Naive thymus-derived CD4-positive, alpha-beta T cell (primary cell): ENCODE data around the gene PTPRS. TPM values are rescaled to one million over a fixed set of nuclear protein-coding genes. Genes with fewer than 3 reads are reported as not detected.
A peak's percentile ranks its signal among the peaks of the same experiment; 100 is the strongest.

Experiments
- ATAC-seq: fragments of 150-1000 bp; cut with Tn5 transposase; 2 replicates; pipeline ENCODE4 v1.10.0; 2021; ENCODE audit warnings: mild to moderate bottlenecking, moderate library complexity
- CTCF ChIA-PET: fragments of 350-600 bp; sonication (Branson Sonifier 250); formaldehyde crosslinking; loops from one replicate; lab custom pipeline; 2021; ENCODE audit warnings: antibody characterized with exemption; lab: Charles Lee
- POLR2A ChIA-PET: fragments of 350-600 bp; sonication (Branson Sonifier 250); formaldehyde crosslinking; loops from one replicate; lab custom pipeline; 2021; ENCODE audit warnings: antibody characterized with exemption, inconsistent platforms; lab: Charles Lee
- DNase-seq, 9 donors: peaks; one replicate each; pipeline versions ENCODE4 v3.0.0 to v3.0.0-alpha.2; 2020 to 2022; ENCODE audit warnings: mixed read lengths in 1 of 9
- H3K27ac ChIP-seq: one replicate; pipeline ENCODE4 v1.7.0; 2013; ENCODE audit warnings: mild to moderate bottlenecking, low read depth, low read length, moderate library complexity
- H3K27me3 ChIP-seq, 2 donors: one replicate each; pipeline ENCODE4 v1.7.0; 2013; ENCODE audit warnings: low read length in 2 of 2, mild to moderate bottlenecking in 2 of 2, moderate library complexity in 2 of 2; ENCODE audit not compliant: control insufficient read depth in 2 of 2, insufficient read depth in 2 of 2
- H3K36me3 ChIP-seq, 3 experiments: 1 replicate in 2 of 3; 2 replicates in 1 of 3; pipeline ENCODE4 v1.7.0; 2013; ENCODE audit warnings: low read length in 3 of 3, mild to moderate bottlenecking in 3 of 3, moderate library complexity in 1 of 3; ENCODE audit not compliant: insufficient read depth in 3 of 3, control insufficient read depth in 2 of 3
- H3K4me1 ChIP-seq, 2 donors: one replicate each; pipeline ENCODE4 v1.7.0; 2013; ENCODE audit warnings: low read length in 2 of 2, mild to moderate bottlenecking in 2 of 2, moderate library complexity in 1 of 2; ENCODE audit not compliant: control insufficient read depth in 2 of 2, insufficient read depth in 2 of 2
- H3K4me3 ChIP-seq: 2 replicates; pipeline ENCODE4 v1.7.0; 2013; ENCODE audit warnings: mild to moderate bottlenecking, low read length
- H3K9me3 ChIP-seq, 3 experiments: 1 replicate in 2 of 3; 2 replicates in 1 of 3; pipeline ENCODE4 v1.7.0; 2013; ENCODE audit warnings: low read length in 3 of 3; ENCODE audit not compliant: control insufficient read depth in 2 of 3
- H3K27ac Mint-ChIP-seq, 9 donors: one replicate each; pipeline ENCODE4 v1.8.0; 2020 to 2022; ENCODE audit warnings: mixed read lengths in 9 of 9, mild to moderate bottlenecking in 8 of 9, moderate library complexity in 5 of 9, inconsistent platforms in 2 of 9
- H3K27me3 Mint-ChIP-seq, 5 donors: one replicate each; pipeline ENCODE4 v1.8.0; 2021 to 2022; ENCODE audit warnings: mixed read lengths in 5 of 5, mild to moderate bottlenecking in 1 of 5
- H3K36me3 Mint-ChIP-seq, 5 donors: one replicate each; pipeline ENCODE4 v1.8.0; 2020 to 2022; ENCODE audit warnings: mixed read lengths in 5 of 5, mild to moderate bottlenecking in 3 of 5, inconsistent platforms in 1 of 5
- H3K4me1 Mint-ChIP-seq, 7 donors: one replicate each; pipeline ENCODE4 v1.8.0; 2020 to 2022; ENCODE audit warnings: mixed read lengths in 7 of 7, mild to moderate bottlenecking in 3 of 7, inconsistent platforms in 1 of 7
- H3K4me3 Mint-ChIP-seq, 10 donors: one replicate each; pipeline ENCODE4 v1.8.0; 2020 to 2022; ENCODE audit warnings: mild to moderate bottlenecking in 10 of 10, mixed read lengths in 10 of 10, moderate library complexity in 6 of 10, inconsistent platforms in 2 of 10
- H3K9me3 Mint-ChIP-seq, 11 donors: one replicate each; pipeline ENCODE4 v1.8.0; 2020 to 2022; ENCODE audit warnings: mixed read lengths in 11 of 11, mild to moderate bottlenecking in 4 of 11, inconsistent platforms in 1 of 11, moderate library complexity in 1 of 11
- intact Hi-C, 2 donors: fragments of 100-400 bp; cut with micrococcal nuclease; formaldehyde crosslinking; loops; one replicate each; pipeline ENCODE4 v1.15.1; 2023
- polyA plus RNA-seq, 2 donors: library from polyadenylated mRNA; unstranded; fragments of 300-500 nt; fragmentation: Illumina TruSeq; gene quantifications; one replicate each; pipeline ENCODE4 v1.2.3, GENCODE V29; 2021
- total RNA-seq, 6 experiments: library from RNA in 5 of 6; stranded (reverse) in 5 of 6; gene quantifications; 1 replicate in 5 of 6; 2 replicates in 1 of 6; pipeline ENCODE4 v1.2.3 and lab custom pipeline; 2021 to 2026

Gene PTPRS
- total and polyA plus RNA-seq, 7 experiments from 2014 or later, result 0.51 to 9.3 (median 2.9) TPM; not detected in 1

DNA sequence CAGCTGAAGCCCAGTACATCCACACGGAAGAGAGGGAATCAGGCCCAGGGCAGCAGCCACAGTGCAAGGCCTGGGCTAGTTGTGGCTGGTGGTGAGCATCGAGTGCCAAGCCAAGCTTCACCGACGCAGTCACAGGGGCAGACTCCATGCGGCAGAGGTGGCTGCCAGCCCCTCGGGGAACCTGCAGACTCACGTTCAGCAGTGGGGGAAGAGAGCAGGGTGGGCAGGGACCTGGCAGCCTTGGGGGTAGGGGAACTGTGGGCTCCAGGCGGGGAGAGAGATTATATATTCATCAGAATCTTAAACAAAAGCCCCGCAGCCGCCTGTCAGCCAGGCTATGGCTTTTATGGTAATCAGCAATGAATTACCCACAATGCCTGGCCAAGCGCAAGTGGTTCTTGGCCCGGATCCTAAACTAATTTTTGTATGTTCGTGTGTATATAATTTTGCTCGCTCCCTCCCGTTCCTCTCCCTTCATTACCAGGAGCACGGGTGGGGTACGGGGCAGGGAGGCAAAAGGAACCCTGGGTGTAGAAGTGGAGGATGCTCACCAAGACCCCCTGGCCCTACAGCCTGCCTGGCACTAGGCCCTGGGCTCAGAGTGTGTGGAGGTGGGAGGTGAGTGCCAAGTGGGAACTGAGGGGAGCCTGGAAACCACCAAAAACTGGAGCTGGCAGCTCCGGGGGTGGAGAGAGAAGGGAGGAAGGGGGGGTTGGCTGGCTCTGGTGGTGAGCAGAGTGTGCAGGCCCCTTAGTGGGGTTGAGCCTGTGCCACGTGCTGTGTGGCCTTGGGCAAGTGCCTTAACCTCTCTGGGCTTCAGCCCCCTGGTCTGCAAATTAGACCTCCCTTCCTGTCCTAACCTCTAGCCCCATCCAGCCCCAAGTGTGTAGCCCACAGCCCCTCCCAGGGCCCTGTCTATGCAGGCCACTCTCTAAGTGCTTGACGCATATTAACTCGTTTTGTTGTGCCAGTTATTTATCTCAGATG, 31.9 kb downstream of the PTPRS start:
- Mint-ChIP-seq H3K27me3 (peaks cover 0 to 9% (median 2%) of the 10 kb centered on the region in 5 donors), H3K36me3 (no peaks in the 10 kb centered on the region), H3K9me3 (no peaks in the 10 kb centered on the region), H3K27ac (no peak overlapping the region), H3K4me3 (no peak overlapping the region), H3K4me1 (peaks cover 0 to 5% (median 0%) of the 10 kb centered on the region in 7 donors)
- ChIA-PET CTCF (no interaction called here), POLR2A (no interaction called here)
- Histone ChIP-seq H3K4me3 (no peak overlapping the region), H3K9me3 (no peaks in the 10 kb centered on the region), H3K27me3 (no peaks in the 10 kb centered on the region), H3K27ac (no peak overlapping the region), H3K36me3 (no peaks in the 10 kb centered on the region), H3K4me1 (no peaks in the 10 kb centered on the region)
- ATAC-seq (no peak), DNase-seq (no peak)
- intact Hi-C loops, result no loop called here

- CTCF ChIA-PET, result no interaction called here
- no peak overlapping the region for H3K4me3 ChIP-seq
- no peak for ATAC-seq
- H3K4me3 Mint-ChIP-seq, result no peak overlapping the region
- no peaks in the 10 kb centered on the region for H3K36me3 ChIP-seq
- POLR2A ChIA-PET, result no interaction called here
- no peak overlapping the region for H3K27ac Mint-ChIP-seq
- peaks cover 0 to 9% (median 0%) of the 10 kb centered on the region in 5 donors for H3K27me3 Mint-ChIP-seq
- no peaks in the 10 kb centered on the region for H3K9me3 Mint-ChIP-seq
- no peaks in the 10 kb centered on the region for H3K9me3 ChIP-seq
- H3K27me3 ChIP-seq, result no peaks in the 10 kb centered on the region
- H3K36me3 Mint-ChIP-seq, result no peaks in the 10 kb centered on the region
- intact Hi-C loops, result no loop called here
- DNase-seq, result no peak
- no peaks in the 10 kb centered on the region for H3K4me1 ChIP-seq
- H3K27ac ChIP-seq, result no peak overlapping the region
- no peaks in the 10 kb centered on the region for H3K4me1 Mint-ChIP-seq
These were observed 33.0 kb downstream of the PTPRS start for GRCh38 chr19:5307655-5308054.

GRCh38 chr19:5305163-5305562, 35.4 kb downstream of the PTPRS start:
- Histone ChIP-seq H3K27ac (no peak overlapping the region), H3K27me3 (no peaks in the 10 kb centered on the region), H3K36me3 (no peaks in the 10 kb centered on the region), H3K4me1 (no peaks in the 10 kb centered on the region), H3K4me3 (no peak overlapping the region), H3K9me3 (no peaks in the 10 kb centered on the region)
- Mint-ChIP-seq H3K4me3 (no peak overlapping the region), H3K4me1 (no peaks in the 10 kb centered on the region), H3K27me3 (peaks cover 0 to 8% (median 0%) of the 10 kb centered on the region in 5 donors), H3K9me3 (peaks cover 0 to 1% (median 0%) of the 10 kb centered on the region in 11 donors), H3K27ac (no peak overlapping the region), H3K36me3 (no peaks in the 10 kb centered on the region)
- POLR2A ChIA-PET, result no interaction called here
- intact Hi-C loops, result no loop called here
- CTCF ChIA-PET, result no interaction called here
- ATAC-seq (no peak), DNase-seq (no peak)

GRCh38 chr19:5304486-5304885, 36.1 kb downstream of the PTPRS start:
- Histone ChIP-seq H3K4me3 (no peak overlapping the region), H3K9me3 (no peaks in the 10 kb centered on the region), H3K27ac (no peak overlapping the region), H3K36me3 (no peaks in the 10 kb centered on the region), H3K27me3 (no peaks in the 10 kb centered on the region), H3K4me1 (no peaks in the 10 kb centered on the region)
- H3K4me1 Mint-ChIP-seq, result no peaks in the 10 kb centered on the region
- intact Hi-C loops, result no loop called here
- CTCF ChIA-PET, result no interaction called here
- ATAC-seq (no peak), DNase-seq (no peak)
- H3K4me3 Mint-ChIP-seq, result no peak overlapping the region
- H3K27me3 Mint-ChIP-seq, result peaks cover 0 to 2% (median 0%) of the 10 kb centered on the region in 5 donors
- peaks cover 0 to under 1% (median 0%) of the 10 kb centered on the region in 5 donors for H3K36me3 Mint-ChIP-seq
- H3K27ac Mint-ChIP-seq, result peak overlapping the region in 1 of 9 donors; percentile 8
- H3K9me3 Mint-ChIP-seq, result peaks cover 0 to 1% (median 0%) of the 10 kb centered on the region in 11 donors
- POLR2A ChIA-PET, result no interaction called here

- CTCF ChIA-PET, result no interaction called here
These were observed 37.4 kb downstream of the PTPRS start for GRCh38 chr19:5303208-5303607.

DNA sequence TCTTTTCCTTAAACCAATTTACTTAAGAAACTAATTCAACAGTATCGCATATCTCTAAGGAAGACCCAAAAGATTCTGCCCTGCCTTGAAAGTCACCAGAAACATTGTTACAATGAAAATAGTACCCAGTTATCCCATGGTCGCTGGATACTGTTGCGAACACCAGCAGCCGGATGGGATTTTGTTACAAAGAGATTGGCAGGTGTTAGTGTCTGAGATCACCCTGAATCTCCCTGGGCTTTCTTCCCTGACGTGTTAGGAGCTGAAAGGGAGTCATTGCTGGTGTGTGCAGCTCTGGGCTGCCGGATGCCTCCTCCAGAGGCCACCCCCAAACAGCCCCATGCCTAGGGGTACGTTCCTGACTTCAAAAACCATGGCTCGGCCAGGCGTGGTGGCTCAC, 38.2 kb downstream of the PTPRS start:
- Mint-ChIP-seq H3K4me3 (no peak overlapping the region), H3K9me3 (peaks cover 0 to 6% (median 2%) of the 10 kb centered on the region in 11 donors), H3K27ac (no peak overlapping the region), H3K27me3 (no peaks in the 10 kb centered on the region), H3K4me1 (no peaks in the 10 kb centered on the region), H3K36me3 (peaks cover 0 to 4% (median 0%) of the 10 kb centered on the region in 5 donors)
- Histone ChIP-seq H3K27ac (no peak overlapping the region), H3K9me3 (no peaks in the 10 kb centered on the region), H3K36me3 (no peaks in the 10 kb centered on the region), H3K4me1 (no peaks in the 10 kb centered on the region), H3K27me3 (no peaks in the 10 kb centered on the region), H3K4me3 (no peak overlapping the region)
- intact Hi-C loops, result no loop called here
- DNase-seq (no peak), ATAC-seq (no peak)
- CTCF ChIA-PET, result no interaction called here
- POLR2A ChIA-PET, result no interaction called here

More at GRCh38 chr19:5303208-5303607, 37.4 kb downstream of the PTPRS start:
- Mint-ChIP-seq H3K9me3 (peaks cover 0 to 6% (median 2%) of the 10 kb centered on the region in 11 donors), H3K27me3 (peaks cover 0 to 2% (median 0%) of the 10 kb centered on the region in 5 donors), H3K4me3 (no peak overlapping the region), H3K4me1 (no peaks in the 10 kb centered on the region), H3K27ac (peak overlapping the region in 2 of 9 donors; percentile 65 to 80), H3K36me3 (peaks cover 0 to 4% (median 0%) of the 10 kb centered on the region in 5 donors)
- Histone ChIP-seq H3K4me1 (no peaks in the 10 kb centered on the region), H3K27me3 (no peaks in the 10 kb centered on the region), H3K4me3 (no peak overlapping the region), H3K9me3 (no peaks in the 10 kb centered on the region), H3K36me3 (no peaks in the 10 kb centered on the region), H3K27ac (no peak overlapping the region)
- intact Hi-C loops, result no loop called here
- ATAC-seq, result no peak
- DNase-seq, result no peak
- POLR2A ChIA-PET, result interaction anchor here (0.6 kb wide), 1 partner anchor 10 kb away, joined by 3 read pairs; no protein-coding TSS in a partner anchor
